ENCODE results near the gene MYO18B.

MYO18B gene

DNA sequence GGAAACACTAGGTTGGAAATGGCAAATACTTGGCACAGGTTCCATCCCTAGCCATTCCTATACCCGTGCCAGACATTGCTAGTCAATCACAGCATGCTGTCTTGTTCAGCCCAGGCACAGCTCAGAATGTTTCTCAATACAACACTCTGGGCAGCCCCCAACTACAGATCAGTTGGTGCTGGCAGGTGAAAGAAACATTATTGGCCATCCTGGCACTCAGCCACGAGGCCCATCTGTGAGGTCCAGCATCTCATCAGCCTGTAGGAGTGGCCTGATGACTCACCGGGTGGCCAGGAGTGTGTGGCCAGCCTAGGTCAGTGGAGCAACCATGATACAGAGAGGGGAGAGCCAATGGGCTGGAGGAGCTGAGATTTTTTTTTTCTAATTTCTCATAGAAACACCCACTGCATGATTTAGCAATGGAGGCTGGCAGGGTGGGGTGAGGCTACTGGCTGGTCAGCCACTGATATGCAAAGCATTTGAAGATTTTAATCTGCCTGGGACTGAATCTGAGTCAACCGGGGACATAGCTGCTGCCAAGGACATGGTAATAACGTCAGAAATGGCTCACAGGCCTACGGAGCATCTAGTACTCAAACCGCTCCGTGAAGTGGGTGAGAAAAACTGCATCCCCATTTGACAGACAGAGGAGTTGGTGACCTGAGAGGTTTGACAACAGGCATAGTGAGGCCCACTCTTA is 5.4 kb downstream of the MYO18B start:
- Histone ChIP-seq H3K9me3 (no peaks in the 10 kb centered on the region), H3K27ac (no peak overlapping the region), H3K4me3 (no peak overlapping the region), H3K9ac (no peak overlapping the region), H3K4me1 (peaks cover 47% of the 10 kb centered on the region), H4K20me1 (no peaks in the 10 kb centered on the region), H3K36me3 (no peaks in the 10 kb centered on the region), H3K27me3 (no peaks in the 10 kb centered on the region), H3K4me2 (no peak overlapping the region)
- TF ChIP-seq Cebpa-rat (IDR thresholded peaks at IDR 0.05), result no peak

DNA sequence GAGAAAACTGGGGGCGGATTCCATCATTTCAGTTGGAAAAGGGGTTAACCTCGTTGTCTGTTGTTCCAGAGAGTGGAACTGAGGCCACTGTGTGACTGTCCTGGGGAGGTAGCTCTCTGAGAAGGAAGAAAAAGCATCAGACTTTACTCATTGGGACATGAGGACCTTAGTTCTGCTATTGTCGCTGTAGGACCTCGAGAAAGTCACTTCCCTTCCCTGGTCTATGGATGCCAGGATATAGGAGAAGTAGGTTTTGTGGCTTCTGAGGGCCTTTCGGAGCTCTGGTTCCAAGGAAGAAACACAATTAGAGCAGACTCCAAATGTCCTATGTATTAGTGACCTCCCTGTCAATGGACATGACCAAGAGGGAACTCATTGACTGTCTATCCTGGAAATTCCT is 6.2 kb downstream of the MYO18B start:
- Histone ChIP-seq H3K4me2 (no peak overlapping the region; the same call in 1 of the 2 replicates), H3K36me3 (no peaks in the 10 kb centered on the region), H3K9me3 (no peaks in the 10 kb centered on the region), H3K27ac (no peak overlapping the region), H3K4me3 (no peak overlapping the region), H3K9ac (no peak overlapping the region), H4K20me1 (no peaks in the 10 kb centered on the region), H3K27me3 (no peaks in the 10 kb centered on the region), H3K4me1 (peaks cover 40% of the 10 kb centered on the region)
- no peak for TF ChIP-seq Cebpa-rat (IDR thresholded peaks at IDR 0.05)

DNA sequence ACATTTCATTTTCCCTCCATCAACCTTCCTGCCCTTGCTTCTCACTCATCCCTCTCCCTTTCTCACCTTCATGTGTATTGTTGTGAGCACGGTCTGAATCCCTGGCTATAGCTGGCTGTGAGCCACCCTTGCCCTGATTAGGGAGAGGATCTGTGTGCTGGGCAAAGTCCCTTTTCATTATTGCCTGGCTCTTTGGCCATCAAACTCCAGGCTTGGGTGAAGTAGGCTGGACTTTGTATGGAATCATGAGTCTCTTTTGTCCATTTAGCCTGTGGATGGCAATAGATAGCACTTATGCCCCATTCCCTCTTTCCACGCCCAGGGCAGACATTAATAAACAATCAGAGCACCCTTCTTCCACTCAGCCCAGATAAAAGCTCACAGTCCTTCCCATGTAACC is 6.7 kb downstream of the MYO18B start:
- no peaks in the 10 kb centered on the region for H4K20me1 ChIP-seq
- no peak overlapping the region for H3K27ac ChIP-seq
- no peak overlapping the region for H3K9ac ChIP-seq
- no peak overlapping the region for H3K4me3 ChIP-seq
- H3K4me2 ChIP-seq, result no peak overlapping the region; the same call in 1 of the 2 replicates
- no peak for TF ChIP-seq Cebpa-rat (IDR thresholded peaks at IDR 0.05)
- no peaks in the 10 kb centered on the region for H3K36me3 ChIP-seq
- H3K27me3 ChIP-seq, result no peaks in the 10 kb centered on the region
- H3K9me3 ChIP-seq, result peaks cover 5% of the 10 kb centered on the region
- peaks cover 34% of the 10 kb centered on the region for H3K4me1 ChIP-seq

DNA sequence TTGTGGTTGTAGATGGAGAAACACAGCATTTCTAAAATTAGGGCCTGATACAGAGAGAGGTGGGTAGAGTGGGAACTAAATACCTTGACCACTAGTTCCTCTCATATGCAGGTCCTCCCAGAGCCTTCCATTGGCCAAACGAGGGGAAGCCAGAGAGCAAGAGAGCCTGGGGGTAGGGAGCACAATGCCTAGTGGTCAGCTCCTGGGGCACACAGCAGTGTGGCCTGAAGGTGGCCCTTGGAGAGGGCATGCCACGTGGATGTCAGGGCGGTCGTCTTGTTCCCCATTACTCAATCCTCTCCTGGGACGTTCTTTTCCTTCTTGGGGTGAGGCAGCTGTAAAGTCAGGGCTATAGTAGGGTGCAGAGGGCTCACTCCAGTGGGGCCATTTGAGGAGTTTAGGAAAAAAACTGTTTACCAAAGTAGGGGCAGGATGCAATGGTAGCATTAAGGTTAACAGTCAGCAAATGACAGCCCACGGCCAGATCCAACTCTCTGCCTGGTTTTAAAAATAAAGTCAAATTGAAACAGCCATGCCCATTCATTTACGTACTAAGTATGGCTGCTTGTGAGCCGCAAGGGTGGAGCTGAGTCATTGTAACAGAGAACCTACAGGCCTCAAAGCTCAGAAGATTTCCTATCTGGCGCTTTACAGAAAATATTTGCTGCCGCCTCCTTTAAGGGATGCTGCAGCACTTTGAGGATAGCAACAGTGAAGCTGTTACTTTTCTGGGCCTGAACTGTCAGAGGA is 7.6 kb downstream of the MYO18B start:
- Histone ChIP-seq H3K9me3 (peaks cover 10% of the 10 kb centered on the region), H3K4me1 (peaks cover 33% of the 10 kb centered on the region), H3K4me2 (no peak overlapping the region; the same call in 1 of the 2 replicates), H4K20me1 (no peaks in the 10 kb centered on the region), H3K27me3 (no peaks in the 10 kb centered on the region), H3K36me3 (no peaks in the 10 kb centered on the region), H3K9ac (no peak overlapping the region), H3K27ac (0 out of 2 replicates have a peak overlapping the region, but pooled peaks have one; percentile 1), H3K4me3 (no peak overlapping the region)
- TF ChIP-seq Cebpa-rat (IDR thresholded peaks at IDR 0.05), result no peak

DNA sequence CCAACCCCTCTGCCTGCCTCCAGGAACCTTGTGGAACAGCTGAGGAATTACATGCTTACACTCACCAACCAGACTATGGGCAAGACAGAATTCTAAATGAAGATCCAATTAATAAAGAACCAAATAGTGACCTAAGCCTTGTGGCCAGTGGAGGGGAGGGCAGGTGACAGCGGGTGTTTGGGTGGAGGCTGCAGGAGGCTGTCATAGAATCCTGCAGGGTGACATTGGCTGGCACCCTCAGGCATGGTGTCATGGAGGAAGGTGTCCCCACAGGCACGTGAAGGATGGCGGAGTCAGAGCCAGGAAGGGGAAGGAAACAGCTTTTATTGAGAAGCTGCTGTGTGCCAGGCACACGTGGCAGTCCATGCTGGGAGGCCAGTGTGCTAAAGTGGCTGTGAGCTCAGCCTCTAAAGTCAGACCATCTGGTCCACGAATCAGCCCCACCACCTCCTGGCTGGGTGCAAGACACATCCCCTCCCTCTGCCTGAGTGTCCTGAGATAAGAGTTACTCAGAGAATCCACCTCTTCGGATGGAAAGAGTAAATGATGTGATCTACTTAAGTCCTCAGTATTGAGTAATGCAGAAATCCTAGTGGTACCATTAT is 8.7 kb downstream of the MYO18B start:
- Histone ChIP-seq H3K4me2 (no peak overlapping the region), H3K9ac (no peak overlapping the region), H3K4me3 (no peak overlapping the region), H3K27me3 (no peaks in the 10 kb centered on the region), H3K9me3 (peaks cover 10% of the 10 kb centered on the region), H3K27ac (no peak overlapping the region), H3K36me3 (no peaks in the 10 kb centered on the region), H3K4me1 (peaks cover 44% of the 10 kb centered on the region), H4K20me1 (no peaks in the 10 kb centered on the region)
- no peak for TF ChIP-seq Cebpa-rat (IDR thresholded peaks at IDR 0.05)

DNA sequence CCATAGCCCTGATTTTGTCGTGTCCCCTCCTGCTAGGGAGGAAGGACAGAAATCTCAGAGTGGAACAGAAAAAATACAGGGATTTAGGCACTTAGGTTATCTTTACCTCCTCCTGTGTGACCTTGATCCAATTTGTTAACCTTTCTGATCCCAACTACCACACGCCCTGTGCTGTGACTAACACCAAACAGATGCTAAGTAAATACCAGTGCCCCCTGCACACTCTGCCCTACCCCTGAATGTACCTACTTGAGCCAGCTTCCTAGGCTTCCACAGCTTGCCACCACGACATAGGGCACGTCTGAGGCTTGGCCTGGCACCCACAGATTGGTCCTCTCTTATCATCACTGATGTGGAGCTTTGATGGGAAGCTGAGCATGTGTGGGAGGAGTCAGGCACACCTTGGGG is 9.2 kb downstream of the MYO18B start:
- Histone ChIP-seq H4K20me1 (no peaks in the 10 kb centered on the region), H3K36me3 (no peaks in the 10 kb centered on the region), H3K27me3 (no peaks in the 10 kb centered on the region), H3K27ac (no peak overlapping the region), H3K9ac (no peak overlapping the region), H3K9me3 (peaks cover 10% of the 10 kb centered on the region), H3K4me2 (no peak overlapping the region), H3K4me1 (peaks cover 45% of the 10 kb centered on the region), H3K4me3 (no peak overlapping the region)
- TF ChIP-seq Cebpa-rat (IDR thresholded peaks at IDR 0.05), result no peak

DNA sequence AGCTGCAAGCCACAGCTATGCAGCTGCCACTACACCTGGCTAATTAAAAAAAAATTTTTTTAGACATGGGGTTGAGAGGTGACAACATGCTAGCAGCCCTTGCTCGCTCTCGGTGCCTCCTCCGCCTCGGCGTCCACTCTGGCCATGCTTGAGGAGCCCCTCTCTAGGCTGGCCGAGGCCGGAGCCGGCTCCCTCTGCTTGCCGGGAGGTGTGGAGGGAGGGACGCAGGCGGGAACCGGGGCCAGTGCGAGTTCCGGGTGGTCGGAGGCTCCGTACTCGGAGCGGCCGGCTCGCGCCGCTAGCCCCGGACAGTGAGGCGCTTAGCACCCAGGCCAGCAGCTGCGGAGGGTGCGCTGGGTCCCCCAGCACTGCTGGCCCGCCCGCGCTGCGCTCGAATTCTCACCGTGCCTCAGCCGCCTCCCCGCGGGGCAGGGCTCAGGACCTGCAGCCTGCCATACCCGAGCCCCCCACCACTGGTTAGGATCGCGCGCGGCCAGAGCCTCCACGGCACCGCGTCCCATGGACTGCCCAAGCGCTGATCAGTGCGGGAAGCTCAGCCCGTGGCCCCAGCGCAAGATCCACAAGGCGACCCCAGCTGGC is 10.7 kb downstream of the MYO18B start:
- Histone ChIP-seq H3K36me3 (no peaks in the 10 kb centered on the region), H3K27ac (no peak overlapping the region), H3K9me3 (peaks cover 10% of the 10 kb centered on the region), H4K20me1 (no peaks in the 10 kb centered on the region), H3K27me3 (no peaks in the 10 kb centered on the region), H3K4me2 (no peak overlapping the region), H3K9ac (no peak overlapping the region), H3K4me1 (peaks cover 49% of the 10 kb centered on the region), H3K4me3 (no peak overlapping the region)
- TF ChIP-seq Cebpa-rat (IDR thresholded peaks at IDR 0.05), result no peak

DNA sequence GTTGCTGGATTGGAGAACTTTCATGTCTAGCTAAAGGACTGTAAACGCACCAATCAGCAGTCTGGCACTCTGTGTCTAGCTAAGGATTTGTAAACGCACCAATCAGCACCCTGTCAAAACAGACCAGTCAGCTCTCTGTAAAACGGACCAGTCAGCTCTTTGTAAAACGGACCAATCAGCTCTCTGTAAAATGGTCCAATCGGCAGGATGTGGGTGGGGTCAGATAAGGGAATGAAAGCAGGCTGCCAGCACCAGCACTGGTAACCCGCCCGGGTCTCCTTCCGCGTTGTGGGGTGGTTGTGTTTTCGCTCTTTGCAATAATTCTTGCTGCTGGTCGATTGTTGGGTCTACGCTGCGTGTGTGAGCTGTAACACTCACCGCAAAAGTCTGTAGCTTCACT is 11.3 kb downstream of the MYO18B start:
- Histone ChIP-seq H3K4me3 (no peak overlapping the region), H3K9ac (no peak overlapping the region), H3K4me1 (peaks cover 45% of the 10 kb centered on the region), H3K36me3 (no peaks in the 10 kb centered on the region), H3K27me3 (no peaks in the 10 kb centered on the region), H4K20me1 (no peaks in the 10 kb centered on the region), H3K4me2 (no peak overlapping the region), H3K27ac (no peak overlapping the region), H3K9me3 (peaks cover 10% of the 10 kb centered on the region)
- TF ChIP-seq Cebpa-rat (IDR thresholded peaks at IDR 0.05), result no peak

DNA sequence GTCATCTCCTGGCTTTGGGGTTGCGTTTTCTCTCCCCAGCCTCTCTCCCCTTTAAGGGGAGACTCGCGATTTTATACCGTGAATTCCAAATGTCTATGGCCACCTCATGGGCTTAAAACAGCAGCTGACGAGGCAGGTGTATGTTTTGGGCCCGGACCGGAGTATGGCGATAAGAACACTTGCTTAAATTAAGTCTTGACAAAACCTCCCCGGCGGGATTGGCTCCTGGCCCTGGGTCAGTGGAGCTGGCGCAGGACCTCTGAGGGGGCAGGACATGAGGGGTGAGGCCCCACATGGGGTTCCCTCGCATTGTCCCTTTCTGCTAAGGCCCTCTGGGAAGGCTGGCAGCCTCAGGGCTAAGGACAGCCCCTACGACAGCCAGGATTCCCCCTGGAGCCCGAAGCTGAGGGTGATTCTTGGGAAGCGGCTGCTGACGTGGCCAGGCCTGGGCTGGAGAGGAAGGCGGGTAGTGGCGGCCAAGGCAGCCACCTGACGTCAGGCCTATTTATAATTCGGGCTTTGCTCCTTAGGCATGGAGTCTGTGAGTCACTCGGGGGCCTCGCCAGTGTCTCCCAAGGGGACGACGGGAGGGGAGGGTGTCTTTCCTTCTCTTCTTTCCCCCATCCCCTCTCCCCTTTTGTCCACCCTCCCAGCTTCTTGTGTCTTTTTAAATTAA is 12.7 kb downstream of the MYO18B start:
- no peaks in the 10 kb centered on the region for H4K20me1 ChIP-seq
- H3K27ac ChIP-seq, result peak overlapping the region; percentile 38
- H3K9ac ChIP-seq, result no peak overlapping the region
- peaks cover 32% of the 10 kb centered on the region for H3K4me1 ChIP-seq
- peak overlapping the region; percentile 50 for H3K4me2 ChIP-seq
- H3K27me3 ChIP-seq, result no peaks in the 10 kb centered on the region
- no peaks in the 10 kb centered on the region for H3K36me3 ChIP-seq
- no peak for TF ChIP-seq Cebpa-rat (IDR thresholded peaks at IDR 0.05)
- H3K9me3 ChIP-seq, result peaks cover 10% of the 10 kb centered on the region
- no peak overlapping the region for H3K4me3 ChIP-seq
